ENCODE data around the gene TIMD4. TPM values are rescaled to one million over a fixed set of nuclear protein-coding genes. Genes with fewer than 3 reads are reported as not detected.
A peak's percentile ranks its signal among the peaks of the same experiment; 100 is the strongest.
"Not testable (repeated sequence)": the region's sequence is repeated elsewhere in the genome, so short reads cannot be mapped to it uniquely, and the experiment has no call there.

Gene TIMD4
- total RNA-seq, 2 donors from 2014 or later = 8.6 to 13.5 TPM

- DNase-seq (ENCODE audit: low spot score) (no peak), ATAC-seq (peak in 1 of 2 donors; percentile 58)
- peak overlapping the region in 1 of 2 donors; percentile 57 for H3K27ac Mint-ChIP-seq
- H3K36me3 Mint-ChIP-seq = peaks cover 15% of the 10 kb centered on the region
- no peak overlapping the region for H3K4me3 Mint-ChIP-seq
- H3K4me1 Mint-ChIP-seq (ENCODE audit: low read depth in 2 of 2) = peaks cover 17 to 21% of the 10 kb centered on the region in 2 donors
- H3K9me3 Mint-ChIP-seq = no peaks in the 10 kb centered on the region
- no peaks in the 10 kb centered on the region for H3K27me3 Mint-ChIP-seq
These were observed 15.1 kb downstream of the TIMD4 start for GRCh38 chr5:156947925-156948324.

GRCh38 chr5:156942064-156942463 is 21.0 kb downstream of the TIMD4 start:
- no peaks in the 10 kb centered on the region for H3K27me3 Mint-ChIP-seq
- ATAC-seq (peak; percentile 83 to 86), DNase-seq (ENCODE audit: low spot score) (no peak)
- peaks cover 38 to 44% of the 10 kb centered on the region in 2 donors for H3K4me1 Mint-ChIP-seq (ENCODE audit: low read depth in 2 of 2)
- peaks cover 26% of the 10 kb centered on the region for H3K36me3 Mint-ChIP-seq
- H3K27ac Mint-ChIP-seq = peak overlapping the region; percentile 88 to 93
- H3K9me3 Mint-ChIP-seq = peaks cover 8% of the 10 kb centered on the region
- peak overlapping the region; percentile 51 for H3K4me3 Mint-ChIP-seq

- not testable (repeated sequence) for H3K4me3 Mint-ChIP-seq; ATAC-seq; DNase-seq (ENCODE audit: low spot score); H3K27me3 Mint-ChIP-seq; H3K9me3 Mint-ChIP-seq; H3K27ac Mint-ChIP-seq
- peaks cover 26% of the 10 kb centered on the region for H3K36me3 Mint-ChIP-seq
- peaks cover 45 to 46% of the 10 kb centered on the region in 2 donors for H3K4me1 Mint-ChIP-seq (ENCODE audit: low read depth in 2 of 2)
These were observed 22.6 kb downstream of the TIMD4 start for GRCh38 chr5:156940462-156940861.

- peak overlapping the region; percentile 34 to 94 for H3K27ac Mint-ChIP-seq
- ATAC-seq = no peak
- peaks cover 8% of the 10 kb centered on the region for H3K9me3 Mint-ChIP-seq
These were observed 26.1 kb downstream of the TIMD4 start for GRCh38 chr5:156936972-156937371.

GRCh38 chr5:156934450-156935211 is 28.4 kb downstream of the TIMD4 start:
- DNase-seq (ENCODE audit: low spot score) = peak; percentile 81
- H3K27ac Mint-ChIP-seq = peak overlapping the region; percentile 84 to 94
- H3K36me3 Mint-ChIP-seq = peaks cover 30% of the 10 kb centered on the region
- peaks cover 7% of the 10 kb centered on the region for H3K9me3 Mint-ChIP-seq
- H3K4me1 Mint-ChIP-seq (ENCODE audit: low read depth in 2 of 2) = peaks cover 65 to 71% of the 10 kb centered on the region in 2 donors
- no peaks in the 10 kb centered on the region for H3K27me3 Mint-ChIP-seq
- peak; percentile 85 to 87 for ATAC-seq
- H3K4me3 Mint-ChIP-seq = peak overlapping the region; percentile 62

More at GRCh38 chr5:156936972-156937371, 26.1 kb downstream of the TIMD4 start:
- no peaks in the 10 kb centered on the region for H3K27me3 Mint-ChIP-seq
- peaks cover 32% of the 10 kb centered on the region for H3K36me3 Mint-ChIP-seq
- H3K4me1 Mint-ChIP-seq (ENCODE audit: low read depth in 2 of 2) = peaks cover 61% of the 10 kb centered on the region in 2 donors
- H3K4me3 Mint-ChIP-seq = no peak overlapping the region
- DNase-seq (ENCODE audit: low spot score) = no peak

GRCh38 chr5:156929366-156929948 is 33.6 kb downstream of the TIMD4 start:
- Mint-ChIP-seq H3K4me3 (peak overlapping the region; percentile 69), H3K27ac (peak overlapping the region; percentile 84 to 94), H3K36me3 (peaks cover 30% of the 10 kb centered on the region), H3K27me3 (no peaks in the 10 kb centered on the region), H3K9me3 (peaks cover 14% of the 10 kb centered on the region), H3K4me1 (ENCODE audit: low read depth in 2 of 2) (peaks cover 76 to 78% of the 10 kb centered on the region in 2 donors)
- ATAC-seq (peak; percentile 66 to 73), DNase-seq (ENCODE audit: low spot score) (no peak)

GRCh38 chr5:156927545-156927944 is 35.5 kb downstream of the TIMD4 start:
- ATAC-seq (no peak), DNase-seq (ENCODE audit: low spot score) (no peak)
- Mint-ChIP-seq H3K36me3 (peaks cover 29% of the 10 kb centered on the region), H3K9me3 (peaks cover 14% of the 10 kb centered on the region), H3K4me3 (peak overlapping the region; percentile 69), H3K27me3 (no peaks in the 10 kb centered on the region), H3K27ac (peak overlapping the region; percentile 84 to 94), H3K4me1 (ENCODE audit: low read depth in 2 of 2) (peaks cover 66 to 71% of the 10 kb centered on the region in 2 donors)

GRCh38 chr5:156925767-156926166 is 37.3 kb downstream of the TIMD4 start:
- Mint-ChIP-seq H3K27ac (peak overlapping the region; percentile 84 to 94), H3K36me3 (peaks cover 19% of the 10 kb centered on the region), H3K9me3 (peaks cover 11% of the 10 kb centered on the region), H3K4me1 (ENCODE audit: low read depth in 2 of 2) (peaks cover 69 to 72% of the 10 kb centered on the region in 2 donors)
- not testable (repeated sequence) for DNase-seq (ENCODE audit: low spot score); H3K27me3 Mint-ChIP-seq; ATAC-seq; H3K4me3 Mint-ChIP-seq

- DNase-seq (ENCODE audit: low spot score) (no peak), ATAC-seq (peak; percentile 43 to 55)
- H3K4me1 Mint-ChIP-seq (ENCODE audit: low read depth in 2 of 2) = peaks cover 61 to 64% of the 10 kb centered on the region in 2 donors
- H3K9me3 Mint-ChIP-seq = peaks cover 6% of the 10 kb centered on the region
- no peaks in the 10 kb centered on the region for H3K27me3 Mint-ChIP-seq
- peak overlapping the region; percentile 92 to 94 for H3K27ac Mint-ChIP-seq
- H3K4me3 Mint-ChIP-seq = peak overlapping the region; percentile 81
- peaks cover 29% of the 10 kb centered on the region for H3K36me3 Mint-ChIP-seq
These were observed 40.7 kb downstream of the TIMD4 start for GRCh38 chr5:156922207-156922792.

- Mint-ChIP-seq H3K27ac (peak overlapping the region; percentile 92 to 94), H3K27me3 (no peaks in the 10 kb centered on the region), H3K4me1 (ENCODE audit: low read depth in 2 of 2) (peaks cover 58 to 61% of the 10 kb centered on the region in 2 donors), H3K36me3 (peaks cover 22% of the 10 kb centered on the region), H3K9me3 (peaks cover 3% of the 10 kb centered on the region), H3K4me3 (peak overlapping the region; percentile 81)
- ATAC-seq (peak; percentile 53 to 65), DNase-seq (ENCODE audit: low spot score) (no peak)
These were observed 42.1 kb downstream of the TIMD4 start for GRCh38 chr5:156920861-156921431.

- ATAC-seq (peak; percentile 92 to 93), DNase-seq (ENCODE audit: low spot score) (peak; percentile 95)
- no peaks in the 10 kb centered on the region for H3K27me3 Mint-ChIP-seq
- H3K9me3 Mint-ChIP-seq = peaks cover 3% of the 10 kb centered on the region
- peak overlapping the region; percentile 81 for H3K4me3 Mint-ChIP-seq
- H3K4me1 Mint-ChIP-seq (ENCODE audit: low read depth in 2 of 2) = peaks cover 59 to 64% of the 10 kb centered on the region in 2 donors
- H3K36me3 Mint-ChIP-seq = peaks cover 26% of the 10 kb centered on the region
- peak overlapping the region; percentile 92 to 94 for H3K27ac Mint-ChIP-seq
These were observed 42.8 kb downstream of the TIMD4 start for GRCh38 chr5:156920042-156920860.

GRCh38 chr5:156918311-156918845 is 44.6 kb downstream of the TIMD4 start:
- Mint-ChIP-seq H3K36me3 (peaks cover 35% of the 10 kb centered on the region), H3K9me3 (peaks cover 7% of the 10 kb centered on the region), H3K4me1 (ENCODE audit: low read depth in 2 of 2) (peaks cover 60 to 71% of the 10 kb centered on the region in 2 donors), H3K4me3 (peak overlapping the region; percentile 76), H3K27me3 (no peaks in the 10 kb centered on the region), H3K27ac (peak overlapping the region; percentile 92 to 94)
- no peak for ATAC-seq
- no peak for DNase-seq (ENCODE audit: low spot score)

- no peak for DNase-seq (ENCODE audit: low spot score)
- Mint-ChIP-seq H3K27ac (peak overlapping the region; percentile 92 to 94), H3K9me3 (peaks cover 8% of the 10 kb centered on the region), H3K4me3 (peak overlapping the region; percentile 76), H3K27me3 (no peaks in the 10 kb centered on the region), H3K36me3 (peaks cover 37% of the 10 kb centered on the region), H3K4me1 (ENCODE audit: low read depth in 2 of 2) (peaks cover 65 to 72% of the 10 kb centered on the region in 2 donors)
- peak in 1 of 2 donors; percentile 20 for ATAC-seq
These were observed 48.7 kb downstream of the TIMD4 start for GRCh38 chr5:156914371-156914737.
